GM19452 (cell line): ENCODE results near the gene POLD4.

Source experiments
- ATAC-seq: cut with Tn5 transposase; IDR thresholded peaks from one replicate; pipeline ENCODE4 v1.9.1; 2021; ENCODE audit not compliant: unreplicated experiment

The POLD4 gene

DNA sequence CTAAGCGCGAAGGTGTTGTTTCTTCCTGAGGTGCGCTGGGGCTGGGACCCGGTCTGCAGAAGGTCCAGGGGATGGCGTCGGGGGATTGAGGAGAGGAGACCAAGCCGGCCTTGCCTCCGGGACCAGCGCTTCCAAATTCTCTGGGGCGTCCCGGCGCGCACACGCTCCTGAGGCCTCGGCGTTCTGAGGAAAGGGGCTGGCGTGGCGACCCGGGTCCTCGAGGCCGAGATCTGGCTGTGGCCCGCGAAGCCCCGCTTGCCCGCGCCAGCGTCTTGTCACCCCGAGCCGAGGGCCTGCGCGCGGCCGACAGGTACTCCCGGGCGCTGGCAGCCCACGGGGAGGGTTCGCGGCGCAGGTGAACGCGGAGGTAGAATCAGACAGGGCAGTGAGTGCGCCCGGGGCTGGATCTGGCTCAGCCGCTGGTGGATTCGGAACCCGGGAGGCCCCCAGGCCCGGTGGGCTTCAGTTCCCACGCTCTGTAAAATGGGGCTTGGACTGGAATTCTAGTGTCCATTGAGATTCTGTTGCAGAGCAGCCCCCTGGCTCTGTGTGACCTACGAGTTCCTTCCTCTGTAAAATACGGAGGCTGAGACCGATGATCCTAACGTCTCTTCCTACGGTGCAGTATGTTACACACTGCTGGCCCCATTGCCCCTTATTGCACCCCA, 35.3 kb downstream of the POLD4 start:
- ATAC-seq = peak; percentile 9

DNA sequence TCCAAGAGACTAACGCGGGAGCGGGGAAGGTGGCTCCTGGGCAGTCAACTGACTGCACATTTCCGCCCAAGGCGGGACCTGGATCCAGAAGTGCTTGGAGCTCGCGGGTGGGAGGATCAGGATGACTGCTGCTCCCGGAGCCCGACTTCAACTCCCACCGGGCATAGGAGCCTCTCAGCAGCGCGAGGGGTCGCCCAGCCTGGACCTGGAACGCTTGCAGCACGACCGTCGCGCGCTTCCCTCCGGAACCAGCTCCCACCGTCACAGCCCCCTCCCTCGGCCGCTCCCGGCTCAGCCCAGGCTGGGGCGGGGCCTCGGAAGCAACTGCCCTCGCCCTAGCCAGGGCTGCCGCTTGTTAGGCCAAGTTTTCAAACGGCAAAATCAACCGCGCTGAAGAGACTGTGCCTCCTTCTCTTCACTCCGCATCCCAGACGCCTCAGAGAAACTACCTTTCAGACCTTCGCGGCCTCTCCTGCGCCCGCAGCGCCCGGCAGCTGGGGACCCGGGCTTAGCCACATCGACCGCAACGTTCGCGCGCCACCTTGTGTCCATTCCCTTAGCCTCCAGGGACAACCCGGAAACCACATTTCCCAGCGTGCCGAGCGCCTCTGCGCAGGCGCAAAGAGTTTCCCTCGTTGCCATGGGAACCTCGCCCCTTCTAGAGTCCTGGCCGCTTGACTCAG, 36.0 kb downstream of the POLD4 start:
- peak; percentile 81 for ATAC-seq

DNA sequence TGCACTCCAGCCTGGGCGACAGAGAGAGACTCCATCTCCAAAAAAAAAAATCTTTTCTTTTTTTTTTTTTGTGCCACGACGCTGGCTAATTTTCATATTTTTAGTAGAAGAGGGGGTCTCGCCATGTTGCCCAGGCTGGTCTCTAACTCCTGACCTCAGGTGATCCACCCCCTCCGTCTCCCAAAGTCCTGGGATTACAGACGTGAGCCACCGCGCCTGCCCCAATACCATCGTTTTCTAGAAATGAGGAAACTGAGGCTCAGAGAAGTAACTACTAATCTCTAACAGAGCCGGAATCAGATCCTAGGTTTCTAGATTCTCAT, 36.5 kb downstream of the POLD4 start:
- ATAC-seq = no peak

DNA sequence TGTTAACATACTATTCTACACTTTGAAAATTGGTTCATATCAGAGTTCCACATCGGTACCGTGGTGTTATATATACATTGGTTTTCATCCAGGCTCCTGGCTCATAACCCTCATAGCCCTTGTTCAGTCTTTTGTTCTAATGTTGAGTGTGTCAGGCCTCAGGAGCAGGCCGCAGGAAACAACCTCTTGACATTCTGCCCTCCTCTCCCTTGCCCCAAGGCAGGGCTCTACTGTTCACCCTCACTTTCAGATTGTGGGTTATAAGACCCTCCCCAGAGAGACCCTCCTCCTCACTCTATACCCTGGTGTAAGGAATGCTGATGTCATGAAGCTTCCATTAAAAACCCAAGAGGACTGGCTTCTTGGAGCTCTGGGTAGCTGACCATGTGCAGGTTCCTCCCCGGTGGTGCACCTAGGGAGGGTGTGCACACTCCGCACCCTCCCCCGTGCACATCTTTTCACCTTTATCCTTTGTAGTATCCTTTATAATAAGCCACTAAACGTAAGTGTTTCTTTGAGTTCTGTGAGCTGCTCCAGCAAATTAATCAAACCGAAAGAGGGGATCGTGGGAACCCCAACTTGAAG, 37.9 kb downstream of the POLD4 start:
- no peak for ATAC-seq

DNA sequence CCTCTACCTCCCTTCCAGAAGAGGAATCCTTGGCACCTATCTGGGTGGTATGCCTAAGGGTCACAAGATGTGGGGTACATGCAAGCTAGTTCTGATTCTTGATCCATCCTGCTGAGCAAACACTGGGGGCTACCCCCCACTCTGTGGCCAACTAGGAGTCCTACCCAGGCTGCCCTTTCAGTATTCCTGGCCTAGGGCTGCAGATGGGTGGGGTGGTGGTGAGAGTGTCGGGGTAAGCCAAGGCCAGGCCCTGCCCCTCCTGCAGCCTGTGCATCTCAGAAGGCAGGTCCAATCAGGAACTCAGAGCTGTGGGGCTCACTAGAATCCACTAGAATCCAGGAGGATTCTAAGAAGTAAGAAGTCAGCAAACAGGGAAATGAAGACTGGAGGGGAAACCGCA, 39.1 kb downstream of the POLD4 start:
- no peak for ATAC-seq

DNA sequence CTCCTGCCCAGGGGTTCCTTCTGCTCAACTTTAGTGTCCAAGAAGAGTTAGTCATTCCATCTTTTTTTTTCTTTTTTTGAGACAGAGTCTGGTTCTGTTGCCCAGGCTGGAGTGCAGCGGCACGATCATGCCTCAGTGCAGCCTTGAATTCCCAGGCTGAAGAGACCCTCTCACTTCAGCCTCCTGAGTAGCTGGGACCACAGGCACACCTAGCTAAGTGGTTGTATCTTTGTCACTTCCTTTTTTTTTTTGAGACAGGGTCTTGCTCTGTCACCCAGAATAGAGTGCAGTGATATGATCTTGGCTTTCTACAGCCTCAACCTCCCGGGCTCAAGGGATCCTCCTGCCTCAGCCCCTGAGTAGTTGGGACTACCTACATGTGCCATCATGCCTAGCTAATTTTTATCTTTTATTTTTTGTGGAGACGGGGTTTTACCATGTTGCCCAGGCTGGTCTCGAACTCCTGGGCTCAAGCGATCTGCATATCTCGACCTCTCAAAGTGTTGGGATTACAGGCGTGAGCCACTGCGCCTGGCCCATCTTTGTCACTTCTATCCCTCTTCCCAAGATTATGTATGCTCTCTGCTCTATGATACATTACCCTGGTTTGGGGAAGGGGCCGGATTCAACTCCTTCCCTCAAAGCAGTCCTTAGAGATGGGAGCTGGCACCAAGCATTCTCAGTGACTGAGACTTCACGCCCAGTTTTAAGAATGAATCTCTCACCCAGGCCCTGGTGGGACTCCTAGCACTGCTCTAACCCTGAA, 40.0 kb downstream of the POLD4 start:
- ATAC-seq = no peak

DNA sequence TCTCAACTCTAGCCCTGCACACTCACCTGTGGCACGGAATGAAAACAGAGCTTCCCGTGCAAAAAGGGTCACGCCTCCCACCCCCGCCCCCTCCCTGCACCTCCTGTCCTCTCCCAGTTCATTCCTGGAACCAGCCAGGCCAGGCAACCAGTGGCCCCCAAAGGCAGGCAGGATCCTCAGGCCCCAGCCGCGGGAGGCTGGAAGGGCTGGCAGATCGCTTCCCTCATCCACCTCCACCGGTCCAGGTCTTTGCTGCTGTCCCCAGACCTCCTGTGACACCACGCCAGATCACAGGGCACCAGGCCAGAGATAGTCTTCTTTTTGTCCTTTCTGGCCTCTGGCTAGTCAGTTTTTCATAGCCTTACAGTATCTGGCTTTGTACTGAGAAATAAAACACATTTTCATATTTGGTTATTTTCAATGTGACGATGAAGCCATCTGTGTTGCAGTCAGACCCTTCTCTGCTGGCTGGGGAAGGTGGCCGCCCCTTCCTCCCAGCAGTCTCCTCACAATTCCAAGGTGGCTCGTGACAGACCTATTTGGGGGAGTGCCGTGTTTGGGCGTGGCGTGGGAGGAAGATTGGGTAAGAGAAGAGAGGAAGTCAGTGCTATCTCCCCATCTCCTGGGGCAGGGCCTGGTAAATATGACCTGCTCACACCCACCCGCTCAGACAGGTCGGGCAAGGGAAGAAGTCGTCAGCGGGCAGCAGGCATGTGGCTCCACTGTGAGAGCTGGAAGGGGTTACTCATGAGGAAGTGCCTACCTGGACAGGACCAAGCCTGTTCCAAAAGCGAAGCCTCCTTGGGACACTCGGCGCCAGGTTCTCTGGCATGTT, 40.9 kb downstream of the POLD4 start:
- ATAC-seq = no peak

DNA sequence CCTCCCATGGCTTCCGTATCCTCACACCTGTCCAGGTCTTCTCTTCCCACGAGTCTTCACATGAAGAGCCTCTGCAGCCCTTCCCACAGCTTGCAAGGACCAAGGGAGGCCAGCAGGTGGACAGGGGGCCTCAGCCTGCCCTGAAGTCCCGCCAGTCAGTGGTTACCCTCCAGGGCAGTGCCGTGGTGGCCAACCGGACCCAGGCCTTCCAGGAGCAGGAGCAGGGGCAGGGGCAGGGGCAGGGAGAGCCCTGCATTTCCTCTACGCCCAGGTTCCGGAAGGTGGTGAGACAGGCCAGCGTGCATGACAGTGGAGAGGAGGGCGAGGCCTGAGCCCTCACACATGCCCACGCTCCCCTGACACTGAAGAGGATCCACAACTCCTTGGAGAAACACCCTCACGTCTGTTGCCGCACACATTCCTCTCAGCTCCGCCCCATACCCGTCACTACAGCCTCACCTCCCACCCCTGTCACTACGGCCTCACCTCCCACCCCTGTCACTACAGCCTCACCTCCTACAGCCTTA, 41.7 kb downstream of the POLD4 start:
- ATAC-seq = no peak

DNA sequence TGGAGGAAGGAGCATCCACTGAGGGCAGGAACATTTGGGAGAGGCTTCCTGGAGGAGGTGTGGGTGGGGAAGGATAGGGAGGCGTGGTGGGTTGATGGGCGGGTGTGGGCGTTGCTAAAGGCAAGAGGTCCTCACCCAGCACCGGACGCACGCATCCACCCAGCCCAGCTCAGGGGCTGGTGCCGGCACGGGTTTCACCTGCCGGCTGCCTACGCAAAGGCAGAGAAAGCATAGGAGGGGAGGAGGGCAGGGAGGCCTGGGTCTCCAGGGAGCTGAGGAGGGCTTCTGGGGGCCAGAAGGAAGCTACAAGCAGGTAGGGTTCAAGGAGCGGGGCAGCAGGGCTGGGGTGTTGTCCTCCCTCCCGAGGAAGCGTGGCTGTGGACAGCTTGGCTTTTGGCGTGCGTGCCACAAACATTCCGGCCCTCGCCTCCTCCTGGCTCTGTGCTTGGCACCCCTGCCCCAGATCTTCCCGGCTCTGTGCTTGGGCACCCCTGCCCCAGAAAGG, 42.2 kb downstream of the POLD4 start:
- no peak for ATAC-seq

DNA sequence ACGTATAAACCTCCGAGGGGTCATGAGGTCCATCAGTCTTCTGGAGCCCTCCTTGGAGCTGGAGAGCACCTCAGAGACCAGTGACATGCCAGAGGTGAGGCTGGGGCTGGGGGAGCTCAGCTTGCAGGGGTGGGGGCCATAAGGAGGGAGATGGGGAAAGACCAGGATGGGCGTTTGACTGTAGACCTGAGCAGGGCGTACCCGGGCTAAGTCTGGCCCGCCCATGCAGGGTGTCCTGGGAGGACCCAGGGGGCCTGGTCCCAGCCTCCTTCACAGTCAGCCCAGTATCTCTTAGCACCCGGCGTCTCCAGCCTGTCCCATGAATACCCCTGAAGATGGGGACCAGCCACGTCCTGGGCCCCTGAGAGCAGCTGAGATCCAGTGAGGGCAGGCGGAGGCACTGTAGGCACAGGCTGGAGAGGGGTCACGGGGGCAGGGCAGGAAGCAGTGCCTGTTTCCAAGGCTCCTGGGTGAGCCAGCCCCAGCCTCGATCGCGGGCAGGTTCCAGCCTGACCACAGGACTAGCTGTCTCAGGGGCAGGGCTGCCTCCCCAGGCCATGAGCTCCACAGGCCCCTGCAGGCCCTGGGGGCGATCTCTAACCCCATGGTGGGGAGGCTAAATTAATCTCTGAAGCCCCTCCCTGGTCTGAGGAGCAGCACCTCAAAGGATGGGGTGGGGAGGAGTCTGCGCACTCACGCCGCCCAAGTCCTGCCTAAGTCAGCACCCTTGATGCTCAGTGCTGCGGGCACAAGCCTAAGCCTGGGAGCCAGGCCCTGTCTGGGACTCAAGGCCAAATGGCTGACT, 42.9 kb downstream of the POLD4 start:
- no peak for ATAC-seq

DNA sequence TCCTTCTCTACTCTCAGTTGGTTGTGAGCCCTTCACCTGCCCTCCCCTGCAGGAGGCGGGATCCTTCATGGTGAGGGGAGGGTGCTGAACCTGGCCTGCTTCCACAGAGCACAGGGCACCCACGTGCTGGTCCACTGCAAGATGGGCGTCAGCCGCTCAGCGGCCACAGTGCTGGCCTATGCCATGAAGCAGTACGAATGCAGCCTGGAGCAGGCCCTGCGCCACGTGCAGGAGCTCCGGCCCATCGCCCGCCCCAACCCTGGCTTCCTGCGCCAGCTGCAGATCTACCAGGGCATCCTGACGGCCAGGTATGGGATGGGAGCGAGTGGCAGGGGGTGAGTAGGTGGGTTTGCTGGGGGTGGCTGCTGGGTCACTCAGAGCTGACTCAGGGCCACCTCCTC, 43.7 kb downstream of the POLD4 start:
- no peak for ATAC-seq

DNA sequence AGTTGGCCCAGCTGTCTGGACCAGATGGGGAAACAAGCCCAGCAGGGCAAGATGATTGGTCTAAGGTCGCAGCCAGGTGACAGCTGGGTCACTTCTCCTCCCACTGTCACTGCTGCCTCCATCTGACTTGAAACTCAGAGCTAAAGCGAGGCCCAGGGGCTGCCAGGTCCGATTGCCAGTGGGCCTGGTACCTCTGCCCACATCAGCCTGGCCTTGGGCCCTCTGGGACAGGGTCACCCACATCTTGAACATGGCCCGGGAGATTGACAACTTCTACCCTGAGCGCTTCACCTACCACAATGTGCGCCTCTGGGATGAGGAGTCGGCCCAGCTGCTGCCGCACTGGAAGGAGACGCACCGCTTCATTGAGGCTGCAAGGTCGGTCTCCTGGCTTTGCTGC, 44.2 kb downstream of the POLD4 start:
- ATAC-seq = no peak

DNA sequence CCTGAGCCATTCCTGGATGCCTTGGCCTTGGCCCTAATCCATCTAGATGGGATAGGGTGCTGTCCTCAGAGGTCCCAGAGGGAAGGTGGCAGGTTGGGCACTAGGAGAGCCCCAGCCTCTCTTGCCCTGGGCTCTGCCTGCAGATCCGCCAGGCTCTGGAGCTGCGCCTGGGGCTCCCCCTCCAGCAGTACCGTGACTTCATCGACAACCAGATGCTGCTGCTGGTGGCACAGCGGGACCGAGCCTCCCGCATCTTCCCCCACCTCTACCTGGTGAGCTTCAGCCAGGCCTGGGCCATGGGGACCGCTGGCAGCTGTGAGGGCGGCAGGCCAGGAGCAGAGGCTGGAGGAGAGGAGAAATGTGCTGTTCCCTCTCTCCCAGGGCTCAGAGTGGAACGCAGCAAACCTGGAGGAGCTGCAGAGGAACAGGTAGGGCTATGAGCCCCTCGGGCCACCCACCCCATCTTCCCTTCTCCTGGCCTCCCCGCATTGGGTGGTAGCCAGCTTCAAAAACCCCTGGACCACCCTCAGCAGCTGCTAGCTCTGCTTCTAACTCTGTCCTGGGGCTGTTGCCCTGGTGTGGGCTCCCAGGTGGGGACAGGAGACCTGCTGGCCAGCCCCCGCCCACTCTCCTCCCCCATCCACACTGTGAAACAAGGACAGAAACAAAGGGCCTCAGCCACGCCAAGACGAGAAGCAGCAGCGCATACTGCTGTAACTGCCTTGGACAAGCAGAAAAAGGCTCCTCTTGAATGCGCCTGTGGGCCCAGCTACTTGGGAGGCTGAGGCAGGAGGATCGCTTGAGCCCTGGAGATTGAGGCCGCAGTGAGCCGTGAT, 45.1 kb downstream of the POLD4 start:
- no peak for ATAC-seq

DNA sequence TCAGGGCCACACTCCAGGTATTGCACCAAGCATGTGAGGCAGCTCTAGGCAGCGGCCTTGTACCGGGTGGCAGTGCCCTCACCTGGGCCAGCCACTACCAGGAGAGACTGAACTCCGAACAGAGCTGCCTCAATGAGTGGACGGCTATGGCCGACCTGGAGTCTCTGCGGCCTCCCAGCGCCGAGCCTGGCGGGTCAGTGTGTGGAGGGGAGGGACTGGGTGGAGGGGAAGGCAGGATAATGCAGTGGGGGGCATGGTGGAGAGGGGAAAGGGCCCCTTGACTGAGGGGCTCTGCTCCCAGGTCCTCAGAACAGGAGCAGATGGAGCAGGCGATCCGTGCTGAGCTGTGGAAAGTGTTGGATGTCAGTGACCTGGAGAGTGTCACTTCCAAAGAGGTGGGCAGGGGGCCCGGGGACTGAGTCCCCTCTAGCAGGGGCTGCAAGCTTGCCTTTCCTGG, 45.8 kb downstream of the POLD4 start:
- ATAC-seq = no peak

DNA sequence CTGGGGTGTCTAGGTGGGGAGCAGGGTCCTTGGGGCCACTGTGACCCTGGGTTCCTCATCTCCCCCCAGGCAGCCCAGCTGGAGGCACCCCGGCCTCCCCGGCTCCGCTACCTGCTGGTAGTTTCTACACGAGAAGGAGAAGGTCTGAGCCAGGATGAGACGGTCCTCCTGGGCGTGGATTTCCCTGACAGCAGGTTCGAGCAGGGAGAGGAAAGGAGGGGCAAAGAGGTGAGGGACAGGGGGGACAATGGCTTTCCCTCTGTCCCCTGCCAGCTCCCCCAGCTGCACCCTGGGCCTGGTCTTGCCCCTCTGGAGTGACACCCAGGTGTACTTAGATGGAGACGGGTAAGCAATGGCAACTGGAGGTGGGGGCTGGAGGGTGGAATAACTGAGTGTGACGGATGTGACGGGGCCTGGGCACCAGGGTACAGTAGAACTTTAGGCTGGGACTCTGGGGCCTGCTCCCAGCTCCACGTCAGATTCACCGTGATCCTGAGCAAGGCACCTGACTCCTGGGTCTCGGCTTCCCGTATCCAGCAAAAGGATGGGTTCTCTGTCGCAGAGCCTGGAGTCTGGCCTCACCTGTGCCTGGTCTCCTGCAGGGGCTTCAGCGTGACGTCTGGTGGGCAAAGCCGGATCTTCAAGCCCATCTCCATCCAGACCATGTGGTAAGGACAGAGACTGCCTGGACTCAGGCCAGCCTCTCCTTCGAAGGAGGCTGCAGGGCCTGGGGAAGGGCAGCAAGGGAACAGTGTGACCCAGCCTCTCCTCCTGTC, 46.4 kb downstream of the POLD4 start:
- no peak for ATAC-seq

DNA sequence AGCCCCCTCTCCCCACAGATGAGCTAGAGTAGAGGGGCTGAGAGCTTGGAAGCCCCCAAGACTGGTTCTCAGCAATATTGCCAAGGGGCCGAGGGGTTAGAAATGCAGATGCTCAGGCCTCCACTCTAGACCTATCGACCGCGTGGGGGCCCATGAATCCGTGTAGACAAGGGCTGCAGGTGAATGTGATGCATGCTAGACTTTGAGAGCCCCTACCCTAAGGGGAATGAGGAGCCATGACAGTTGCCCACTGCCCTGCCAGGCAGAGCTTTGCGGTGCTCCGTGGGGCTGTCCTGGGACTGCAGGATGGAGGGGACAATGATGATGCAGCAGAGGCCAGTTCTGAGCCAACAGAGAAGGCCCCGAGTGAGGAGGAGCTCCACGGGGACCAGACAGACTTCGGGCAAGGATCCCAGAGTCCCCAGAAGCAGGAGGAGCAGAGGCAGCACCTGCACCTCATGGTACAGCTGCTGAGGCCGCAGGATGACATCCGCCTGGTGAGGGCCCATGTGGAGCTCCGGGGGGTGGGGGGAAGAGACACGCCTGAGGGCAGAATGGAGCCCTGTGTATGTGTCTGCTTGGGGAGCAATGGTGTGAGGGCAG, 48.7 kb downstream of the POLD4 start:
- no peak for ATAC-seq

DNA sequence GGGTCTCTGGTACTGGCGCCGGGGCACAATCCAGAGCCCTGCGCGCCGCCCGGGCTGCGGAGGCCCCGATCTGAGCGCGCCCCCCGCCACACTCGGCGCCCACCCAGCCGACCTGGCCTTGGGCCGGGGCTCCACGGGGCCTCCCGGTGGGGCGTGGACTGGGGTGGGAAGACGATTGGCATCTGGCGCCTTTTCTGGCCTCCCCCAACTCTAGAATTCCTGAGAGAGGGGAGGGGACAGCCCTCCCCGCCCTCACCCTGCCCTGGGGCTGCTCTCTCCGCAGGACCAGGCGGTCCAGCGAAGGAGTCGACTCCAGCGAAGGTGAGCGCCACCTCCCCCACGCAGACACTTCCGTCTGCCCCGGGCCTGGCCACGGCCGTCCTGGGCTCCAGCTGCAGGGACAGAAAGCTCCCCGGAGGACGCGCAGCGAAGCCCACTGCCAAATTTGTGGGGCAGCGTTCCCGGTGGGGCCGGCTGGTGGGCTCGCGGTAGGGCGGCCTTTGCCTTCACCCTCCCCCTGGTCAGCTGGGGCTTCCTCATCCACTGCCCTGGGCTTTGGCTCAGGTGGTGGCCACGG, 49.4 kb downstream of the POLD4 start:
- ATAC-seq = no peak
